ENCODE measurements around the gene ACOX3.

The ACOX3 gene

GRCh38 chr4:8428288-8429097 lies 12.0 kb downstream of the ACOX3 start (continued):
- TF ChIP-seq ZNF610 (tag by site-specific recombination; IDR thresholded peaks at IDR 0.05; ENCODE audit: borderline replicate concordance): no peak
- TF ChIP-seq ZXDB (tag by site-specific recombination; IDR thresholded peaks at IDR 0.05): peak; percentile 54
- TF ChIP-seq, protein P1, sequence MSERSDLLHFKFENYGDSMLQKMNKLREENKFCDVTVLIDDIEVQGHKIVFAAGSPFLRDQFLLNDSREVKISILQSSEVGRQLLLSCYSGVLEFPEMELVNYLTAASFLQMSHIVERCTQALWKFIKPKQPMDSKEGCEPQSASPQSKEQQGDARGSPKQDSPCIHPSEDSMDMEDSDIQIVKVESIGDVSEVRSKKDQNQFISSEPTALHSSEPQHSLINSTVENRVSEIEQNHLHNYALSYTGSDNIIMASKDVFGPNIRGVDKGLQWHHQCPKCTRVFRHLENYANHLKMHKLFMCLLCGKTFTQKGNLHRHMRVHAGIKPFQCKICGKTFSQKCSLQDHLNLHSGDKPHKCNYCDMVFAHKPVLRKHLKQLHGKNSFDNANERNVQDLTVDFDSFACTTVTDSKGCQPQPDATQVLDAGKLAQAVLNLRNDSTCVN (tag by site-specific recombination; optimal IDR thresholded peaks at IDR 0.05): peak; percentile 47
- peak; percentile 72 for TF ChIP-seq ZBTB17 (tag by site-specific recombination; IDR thresholded peaks at IDR 0.05)
- TF ChIP-seq, protein P2, sequence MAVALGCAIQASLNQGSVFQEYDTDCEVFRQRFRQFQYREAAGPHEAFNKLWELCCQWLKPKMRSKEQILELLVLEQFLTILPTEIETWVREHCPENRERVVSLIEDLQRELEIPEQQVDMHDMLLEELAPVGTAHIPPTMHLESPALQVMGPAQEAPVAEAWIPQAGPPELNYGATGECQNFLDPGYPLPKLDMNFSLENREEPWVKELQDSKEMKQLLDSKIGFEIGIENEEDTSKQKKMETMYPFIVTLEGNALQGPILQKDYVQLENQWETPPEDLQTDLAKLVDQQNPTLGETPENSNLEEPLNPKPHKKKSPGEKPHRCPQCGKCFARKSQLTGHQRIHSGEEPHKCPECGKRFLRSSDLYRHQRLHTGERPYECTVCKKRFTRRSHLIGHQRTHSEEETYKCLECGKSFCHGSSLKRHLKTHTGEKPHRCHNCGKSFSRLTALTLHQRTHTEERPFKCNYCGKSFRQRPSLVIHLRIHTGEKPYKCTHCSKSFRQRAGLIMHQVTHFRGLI (tag by site-specific recombination; IDR thresholded peaks at IDR 0.05): no peak
- TF ChIP-seq ZNF677 (tag by site-specific recombination; IDR thresholded peaks at IDR 0.05): no peak
- TF ChIP-seq HOXC10 (CRISPR knock-in tag; IDR thresholded peaks at IDR 0.05): no peak
- TF ChIP-seq KLF16 (tag by site-specific recombination; IDR thresholded peaks at IDR 0.05): peak; percentile 67
- TF ChIP-seq, protein P3, sequence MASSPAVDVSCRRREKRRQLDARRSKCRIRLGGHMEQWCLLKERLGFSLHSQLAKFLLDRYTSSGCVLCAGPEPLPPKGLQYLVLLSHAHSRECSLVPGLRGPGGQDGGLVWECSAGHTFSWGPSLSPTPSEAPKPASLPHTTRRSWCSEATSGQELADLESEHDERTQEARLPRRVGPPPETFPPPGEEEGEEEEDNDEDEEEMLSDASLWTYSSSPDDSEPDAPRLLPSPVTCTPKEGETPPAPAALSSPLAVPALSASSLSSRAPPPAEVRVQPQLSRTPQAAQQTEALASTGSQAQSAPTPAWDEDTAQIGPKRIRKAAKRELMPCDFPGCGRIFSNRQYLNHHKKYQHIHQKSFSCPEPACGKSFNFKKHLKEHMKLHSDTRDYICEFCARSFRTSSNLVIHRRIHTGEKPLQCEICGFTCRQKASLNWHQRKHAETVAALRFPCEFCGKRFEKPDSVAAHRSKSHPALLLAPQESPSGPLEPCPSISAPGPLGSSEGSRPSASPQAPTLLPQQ (tag by site-specific recombination; IDR thresholded peaks at IDR 0.05): peak; percentile 96
- TF ChIP-seq, protein P4, sequence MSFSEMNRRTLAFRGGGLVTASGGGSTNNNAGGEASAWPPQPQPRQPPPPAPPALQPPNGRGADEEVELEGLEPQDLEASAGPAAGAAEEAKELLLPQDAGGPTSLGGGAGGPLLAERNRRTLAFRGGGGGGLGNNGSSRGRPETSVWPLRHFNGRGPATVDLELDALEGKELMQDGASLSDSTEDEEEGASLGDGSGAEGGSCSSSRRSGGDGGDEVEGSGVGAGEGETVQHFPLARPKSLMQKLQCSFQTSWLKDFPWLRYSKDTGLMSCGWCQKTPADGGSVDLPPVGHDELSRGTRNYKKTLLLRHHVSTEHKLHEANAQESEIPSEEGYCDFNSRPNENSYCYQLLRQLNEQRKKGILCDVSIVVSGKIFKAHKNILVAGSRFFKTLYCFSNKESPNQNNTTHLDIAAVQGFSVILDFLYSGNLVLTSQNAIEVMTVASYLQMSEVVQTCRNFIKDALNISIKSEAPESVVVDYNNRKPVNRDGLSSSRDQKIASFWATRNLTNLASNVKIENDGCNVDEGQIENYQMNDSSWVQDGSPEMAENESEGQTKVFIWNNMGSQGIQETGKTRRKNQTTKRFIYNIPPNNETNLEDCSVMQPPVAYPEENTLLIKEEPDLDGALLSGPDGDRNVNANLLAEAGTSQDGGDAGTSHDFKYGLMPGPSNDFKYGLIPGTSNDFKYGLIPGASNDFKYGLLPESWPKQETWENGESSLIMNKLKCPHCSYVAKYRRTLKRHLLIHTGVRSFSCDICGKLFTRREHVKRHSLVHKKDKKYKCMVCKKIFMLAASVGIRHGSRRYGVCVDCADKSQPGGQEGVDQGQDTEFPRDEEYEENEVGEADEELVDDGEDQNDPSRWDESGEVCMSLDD (tag by site-specific recombination; IDR thresholded peaks at IDR 0.05): no peak
- TF ChIP-seq GLIS1 (tag by site-specific recombination; IDR thresholded peaks at IDR 0.05): peak; percentile 81
- no peak for TF ChIP-seq ZNF302 (tag by site-specific recombination; IDR thresholded peaks at IDR 0.05; ENCODE audit: low read depth)
- TF ChIP-seq ZBTB11 (tag by site-specific recombination; conservative IDR thresholded peaks at IDR 0.05; ENCODE audit: low read depth): no peak
- TF ChIP-seq, protein P5, sequence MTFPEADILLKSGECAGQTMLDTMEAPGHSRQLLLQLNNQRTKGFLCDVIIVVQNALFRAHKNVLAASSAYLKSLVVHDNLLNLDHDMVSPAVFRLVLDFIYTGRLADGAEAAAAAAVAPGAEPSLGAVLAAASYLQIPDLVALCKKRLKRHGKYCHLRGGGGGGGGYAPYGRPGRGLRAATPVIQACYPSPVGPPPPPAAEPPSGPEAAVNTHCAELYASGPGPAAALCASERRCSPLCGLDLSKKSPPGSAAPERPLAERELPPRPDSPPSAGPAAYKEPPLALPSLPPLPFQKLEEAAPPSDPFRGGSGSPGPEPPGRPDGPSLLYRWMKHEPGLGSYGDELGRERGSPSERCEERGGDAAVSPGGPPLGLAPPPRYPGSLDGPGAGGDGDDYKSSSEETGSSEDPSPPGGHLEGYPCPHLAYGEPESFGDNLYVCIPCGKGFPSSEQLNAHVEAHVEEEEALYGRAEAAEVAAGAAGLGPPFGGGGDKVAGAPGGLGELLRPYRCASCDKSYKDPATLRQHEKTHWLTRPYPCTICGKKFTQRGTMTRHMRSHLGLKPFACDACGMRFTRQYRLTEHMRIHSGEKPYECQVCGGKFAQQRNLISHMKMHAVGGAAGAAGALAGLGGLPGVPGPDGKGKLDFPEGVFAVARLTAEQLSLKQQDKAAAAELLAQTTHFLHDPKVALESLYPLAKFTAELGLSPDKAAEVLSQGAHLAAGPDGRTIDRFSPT (tag by site-specific recombination; IDR thresholded peaks at IDR 0.05): peak; percentile 61; the same call in 1 of the 2 replicates
- TF ChIP-seq ZNF626 (tag by site-specific recombination; IDR thresholded peaks at IDR 0.05): no peak
- peak; percentile 76 for TF ChIP-seq ZNF501 (tag by site-specific recombination; IDR thresholded peaks at IDR 0.05)
- TF ChIP-seq ZNF621 (tag by site-specific recombination; IDR thresholded peaks at IDR 0.05): no peak
- peak; percentile 88 for TF ChIP-seq KLF8 (tag by site-specific recombination; IDR thresholded peaks at IDR 0.05)
- TF ChIP-seq ZNF660 (tag by site-specific recombination; IDR thresholded peaks at IDR 0.05): 0 out of 2 replicates have a peak, but pooled peaks have one; percentile 13
- no peak for TF ChIP-seq ZNF707 (tag by site-specific recombination; IDR thresholded peaks at IDR 0.05)
- peak; percentile 89 for TF ChIP-seq KLF9 (tag by site-specific recombination; IDR thresholded peaks at IDR 0.05; ENCODE audit: low read depth)
- TF ChIP-seq ZNF169 (tag by site-specific recombination; IDR thresholded peaks at IDR 0.05): no peak
- TF ChIP-seq ZFP69B (tag by site-specific recombination; IDR thresholded peaks at IDR 0.05): peak; percentile 94
- no peak for TF ChIP-seq ZNF843 (tag by site-specific recombination; IDR thresholded peaks at IDR 0.05)
- TF ChIP-seq SP7 (tag by site-specific recombination; IDR thresholded peaks at IDR 0.05): 0 out of 2 replicates have a peak, but pooled peaks have one; percentile 37
- TF ChIP-seq, protein P6, sequence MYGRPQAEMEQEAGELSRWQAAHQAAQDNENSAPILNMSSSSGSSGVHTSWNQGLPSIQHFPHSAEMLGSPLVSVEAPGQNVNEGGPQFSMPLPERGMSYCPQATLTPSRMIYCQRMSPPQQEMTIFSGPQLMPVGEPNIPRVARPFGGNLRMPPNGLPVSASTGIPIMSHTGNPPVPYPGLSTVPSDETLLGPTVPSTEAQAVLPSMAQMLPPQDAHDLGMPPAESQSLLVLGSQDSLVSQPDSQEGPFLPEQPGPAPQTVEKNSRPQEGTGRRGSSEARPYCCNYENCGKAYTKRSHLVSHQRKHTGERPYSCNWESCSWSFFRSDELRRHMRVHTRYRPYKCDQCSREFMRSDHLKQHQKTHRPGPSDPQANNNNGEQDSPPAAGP (tag by site-specific recombination; IDR thresholded peaks at IDR 0.05): peak; percentile 51; the same call in 1 of the 2 replicates
